ENCODE measurements around the gene TM7SF2.

TM7SF2 gene

DNA sequence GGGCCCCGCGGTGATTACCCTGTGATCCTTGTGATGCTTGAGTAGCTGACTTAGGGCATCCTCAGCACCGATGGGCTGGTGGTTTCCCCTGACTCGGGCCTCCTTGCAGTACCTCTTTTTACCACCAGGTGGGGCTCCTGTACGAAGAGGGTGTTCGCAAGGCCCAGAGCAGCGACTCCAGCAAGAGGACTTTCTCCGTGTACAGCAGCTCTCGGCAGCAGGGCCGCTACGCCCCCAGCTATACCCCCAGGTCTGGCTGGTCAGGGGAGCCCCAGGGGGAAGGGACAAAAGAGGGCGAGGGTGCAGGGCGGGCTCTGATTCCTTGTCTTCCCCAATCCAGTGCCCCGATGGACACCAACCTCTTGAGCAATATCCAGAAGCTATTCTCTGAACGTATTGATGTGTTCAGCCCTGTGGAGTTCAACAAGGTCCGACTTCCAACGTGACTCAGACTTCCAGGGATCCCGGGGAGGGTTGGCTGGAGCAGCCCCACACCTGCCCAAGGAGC, 1.3 kb upstream of the TM7SF2 start:
- no peak overlapping the region for H3K4me3 ChIP-seq (ENCODE audit: insufficient read length, low read depth)
- peaks cover 14% of the 10 kb centered on the region for H3K4me1 ChIP-seq (ENCODE audit: insufficient read depth, insufficient read length)
- no peaks in the 10 kb centered on the region for H3K9me3 ChIP-seq (ENCODE audit: insufficient read depth, low read length)
- peak; percentile 79 for DNase-seq (ENCODE audit: low read depth, low spot score)
- TF ChIP-seq YY1 (IDR thresholded peaks at IDR 0.05; ENCODE audit: insufficient read depth, insufficient read length): no peak
- no peak for TF ChIP-seq ZNF274 (IDR thresholded peaks at IDR 0.05; ENCODE audit: low read depth, low read length)
- no peak for TF ChIP-seq SUZ12 (IDR thresholded peaks at IDR 0.05; ENCODE audit: extremely low read depth, insufficient read depth, insufficient read length)
- H3K36me3 ChIP-seq (ENCODE audit: insufficient read depth, insufficient read length, low read length): peaks cover 56% of the 10 kb centered on the region
- no peaks in the 10 kb centered on the region for H3K27me3 ChIP-seq (ENCODE audit: insufficient read depth, insufficient read length)
- H3K9ac ChIP-seq (ENCODE audit: insufficient read length, low read depth): peak overlapping the region; percentile 54

GRCh38 chr11:65111159-65111743, 421 bp upstream of the TM7SF2 start:
- Histone ChIP-seq H3K9ac (ENCODE audit: insufficient read length, low read depth) (peak overlapping the region; percentile 46), H3K4me3 (ENCODE audit: insufficient read length, low read depth) (peak overlapping the region; percentile 78), H3K9me3 (ENCODE audit: insufficient read depth, low read length) (no peaks in the 10 kb centered on the region), H3K36me3 (ENCODE audit: insufficient read depth, insufficient read length, low read length) (peaks cover 56% of the 10 kb centered on the region), H3K27me3 (ENCODE audit: insufficient read depth, insufficient read length) (no peaks in the 10 kb centered on the region), H3K4me1 (ENCODE audit: insufficient read depth, insufficient read length) (peaks cover 18% of the 10 kb centered on the region)
- no peak for TF ChIP-seq ZNF274 (IDR thresholded peaks at IDR 0.05; ENCODE audit: low read depth, low read length)
- no peak for TF ChIP-seq YY1 (IDR thresholded peaks at IDR 0.05; ENCODE audit: insufficient read depth, insufficient read length)
- TF ChIP-seq SUZ12 (IDR thresholded peaks at IDR 0.05; ENCODE audit: extremely low read depth, insufficient read depth, insufficient read length): no peak
- no peak for DNase-seq (ENCODE audit: low read depth, low spot score)

DNA sequence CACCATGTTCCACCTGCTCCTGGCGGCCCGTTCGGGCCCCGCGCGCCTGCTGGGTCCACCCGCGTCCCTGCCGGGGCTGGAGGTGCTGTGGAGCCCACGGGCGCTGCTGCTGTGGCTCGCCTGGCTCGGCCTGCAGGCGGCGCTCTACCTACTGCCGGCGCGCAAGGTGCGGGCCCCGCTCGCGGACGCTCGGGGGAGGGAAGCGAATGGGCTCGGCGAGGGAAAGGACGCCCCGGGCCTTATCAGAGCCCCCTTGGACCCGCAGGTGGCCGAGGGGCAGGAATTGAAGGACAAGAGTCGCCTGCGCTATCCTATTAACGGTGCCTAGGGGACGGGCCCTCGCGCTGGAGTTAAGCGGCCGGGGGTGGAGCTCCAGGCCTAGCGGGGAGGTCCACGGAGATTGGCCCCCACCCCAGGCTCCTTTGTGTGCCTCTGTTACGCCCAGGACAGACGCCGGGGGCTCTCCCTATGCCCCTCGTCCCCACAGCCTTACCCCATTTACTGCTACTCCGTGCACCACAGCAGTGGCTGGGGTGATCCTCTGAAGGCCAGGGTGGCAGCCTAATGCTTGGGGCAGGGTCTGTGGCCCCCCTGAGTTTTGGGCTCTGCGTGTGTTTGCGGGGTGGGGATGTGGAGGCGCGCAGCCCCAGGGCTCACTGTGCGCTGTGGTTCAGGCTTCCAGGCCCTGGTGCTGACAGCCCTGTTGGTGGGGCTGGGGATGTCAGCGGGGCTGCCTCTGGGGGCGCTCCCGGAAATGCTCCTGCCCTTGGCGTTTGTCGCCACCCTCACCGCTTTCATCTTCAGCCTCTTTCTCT, 1.1 kb downstream of the TM7SF2 start:
- H3K27me3 ChIP-seq (ENCODE audit: insufficient read depth, insufficient read length): no peaks in the 10 kb centered on the region
- peak overlapping the region; percentile 74 for H3K9ac ChIP-seq (ENCODE audit: insufficient read length, low read depth)
- TF ChIP-seq SUZ12 (IDR thresholded peaks at IDR 0.05; ENCODE audit: extremely low read depth, insufficient read depth, insufficient read length) (no peak), YY1 (IDR thresholded peaks at IDR 0.05; ENCODE audit: insufficient read depth, insufficient read length) (no peak)
- H3K36me3 ChIP-seq (ENCODE audit: insufficient read depth, insufficient read length, low read length): peaks cover 53% of the 10 kb centered on the region
- peak overlapping the region; percentile 78 for H3K4me3 ChIP-seq (ENCODE audit: insufficient read length, low read depth)
- H3K9me3 ChIP-seq (ENCODE audit: insufficient read depth, low read length): no peaks in the 10 kb centered on the region
- no peak for DNase-seq (ENCODE audit: low read depth, low spot score)
- peaks cover 22% of the 10 kb centered on the region for H3K4me1 ChIP-seq (ENCODE audit: insufficient read depth, insufficient read length)

GRCh38 chr11:65113361-65113756, 1.7 kb downstream of the TM7SF2 start:
- Histone ChIP-seq H3K9ac (ENCODE audit: insufficient read length, low read depth) (peak overlapping the region; percentile 74), H3K36me3 (ENCODE audit: insufficient read depth, insufficient read length, low read length) (peaks cover 55% of the 10 kb centered on the region), H3K27me3 (ENCODE audit: insufficient read depth, insufficient read length) (no peaks in the 10 kb centered on the region), H3K4me3 (ENCODE audit: insufficient read length, low read depth) (peak overlapping the region; percentile 78), H3K9me3 (ENCODE audit: insufficient read depth, low read length) (no peaks in the 10 kb centered on the region), H3K4me1 (ENCODE audit: insufficient read depth, insufficient read length) (peaks cover 22% of the 10 kb centered on the region)
- TF ChIP-seq SUZ12 (IDR thresholded peaks at IDR 0.05; ENCODE audit: extremely low read depth, insufficient read depth, insufficient read length): no peak
- TF ChIP-seq ZNF274 (IDR thresholded peaks at IDR 0.05; ENCODE audit: low read depth, low read length): no peak
- no peak for TF ChIP-seq YY1 (IDR thresholded peaks at IDR 0.05; ENCODE audit: insufficient read depth, insufficient read length)
- no peak for DNase-seq (ENCODE audit: low read depth, low spot score)

DNA sequence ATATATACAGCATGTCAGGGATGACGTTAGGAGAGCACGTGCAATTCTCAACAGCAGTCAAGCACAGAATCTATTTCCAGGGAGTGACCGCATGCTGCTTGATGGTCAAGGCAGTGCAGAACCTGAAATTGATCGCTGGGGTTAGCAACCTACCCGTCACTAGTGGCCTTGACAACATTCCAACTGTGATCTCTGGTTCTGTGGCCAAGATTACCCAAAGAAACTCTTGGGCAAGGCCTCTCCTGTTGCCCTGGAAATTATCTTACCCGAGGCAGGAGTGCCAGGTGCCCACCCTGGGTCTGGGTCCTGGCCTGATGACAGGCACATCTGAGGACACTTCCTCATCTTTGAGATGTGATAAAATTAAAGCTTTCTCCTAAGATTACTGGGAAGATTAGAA, 2.2 kb downstream of the TM7SF2 start:
- H3K4me1 ChIP-seq (ENCODE audit: insufficient read depth, insufficient read length): peaks cover 22% of the 10 kb centered on the region
- no peak overlapping the region for H3K9ac ChIP-seq (ENCODE audit: insufficient read length, low read depth)
- H3K9me3 ChIP-seq (ENCODE audit: insufficient read depth, low read length): no peaks in the 10 kb centered on the region
- H3K27me3 ChIP-seq (ENCODE audit: insufficient read depth, insufficient read length): no peaks in the 10 kb centered on the region
- H3K36me3 ChIP-seq (ENCODE audit: insufficient read depth, insufficient read length, low read length): peaks cover 55% of the 10 kb centered on the region
- H3K4me3 ChIP-seq (ENCODE audit: insufficient read length, low read depth): no peak overlapping the region
- no peak for DNase-seq (ENCODE audit: low read depth, low spot score)
- no peak for TF ChIP-seq YY1 (IDR thresholded peaks at IDR 0.05; ENCODE audit: insufficient read depth, insufficient read length)
- TF ChIP-seq ZNF274 (IDR thresholded peaks at IDR 0.05; ENCODE audit: low read depth, low read length): no peak
- TF ChIP-seq SUZ12 (IDR thresholded peaks at IDR 0.05; ENCODE audit: extremely low read depth, insufficient read depth, insufficient read length): no peak

DNA sequence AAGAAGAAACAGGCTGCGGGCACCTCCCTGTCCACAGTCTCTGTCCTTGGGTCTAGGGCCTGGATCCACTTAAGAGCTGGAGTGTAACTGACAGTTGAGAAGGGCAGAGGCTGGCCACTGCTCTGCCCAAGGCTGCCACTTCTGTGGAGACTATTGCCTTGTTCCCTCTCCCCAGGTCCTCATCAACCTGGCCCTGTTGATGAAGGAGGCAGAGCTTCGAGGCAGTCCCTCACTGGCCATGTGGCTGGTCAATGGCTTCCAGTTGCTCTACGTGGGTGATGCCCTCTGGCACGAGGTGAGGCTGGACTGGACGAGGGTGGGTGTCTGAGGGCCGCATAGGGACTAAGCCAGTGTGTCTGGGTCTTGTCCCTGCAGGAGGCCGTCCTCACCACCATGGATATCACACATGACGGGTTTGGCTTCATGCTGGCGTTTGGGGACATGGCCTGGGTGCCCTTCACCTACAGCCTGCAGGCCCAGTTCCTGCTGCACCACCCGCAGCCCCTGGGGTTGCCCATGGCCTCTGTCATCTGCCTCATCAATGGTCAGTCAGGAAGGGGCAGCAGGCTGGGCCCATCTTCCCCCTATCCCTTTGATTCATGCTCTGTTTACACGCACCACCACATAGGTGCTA, 3.0 kb downstream of the TM7SF2 start:
- TF ChIP-seq SUZ12 (IDR thresholded peaks at IDR 0.05; ENCODE audit: extremely low read depth, insufficient read depth, insufficient read length) (no peak), ZNF274 (IDR thresholded peaks at IDR 0.05; ENCODE audit: low read depth, low read length) (no peak), YY1 (IDR thresholded peaks at IDR 0.05; ENCODE audit: insufficient read depth, insufficient read length) (no peak)

More for the DNA sequence above, 3.0 kb downstream of the TM7SF2 start:
- Histone ChIP-seq H3K9ac (ENCODE audit: insufficient read length, low read depth) (no peak overlapping the region), H3K36me3 (ENCODE audit: insufficient read depth, insufficient read length, low read length) (peaks cover 52% of the 10 kb centered on the region), H3K9me3 (ENCODE audit: insufficient read depth, low read length) (no peaks in the 10 kb centered on the region), H3K27me3 (ENCODE audit: insufficient read depth, insufficient read length) (no peaks in the 10 kb centered on the region), H3K4me3 (ENCODE audit: insufficient read length, low read depth) (no peak overlapping the region), H3K4me1 (ENCODE audit: insufficient read depth, insufficient read length) (peaks cover 22% of the 10 kb centered on the region)
- no peak for DNase-seq (ENCODE audit: low read depth, low spot score)
